WTC11 (cell line): Measurements from ENCODE around the gene MAP3K10. TPM values are rescaled to one million over a fixed set of nuclear protein-coding genes. Genes with fewer than 3 reads are reported as not detected.

Source experiments
- ATAC-seq: fragments of 200-7000 bp; cut with Tn5 transposase; 2 replicates; pipeline ENCODE4 v1.10.0; 2021; ENCODE audit warnings: mild to moderate bottlenecking, moderate library complexity
- CTCF ChIA-PET: fragments of 300-600 bp; sonication (Branson Sonifier 250); formaldehyde crosslinking; loops from one replicate; lab custom pipeline; 2021; ENCODE audit warnings: antibody characterized with exemption; lab: Charles Lee
- POLR2A ChIA-PET: fragments of 350-600 bp; sonication (Branson Sonifier 250); formaldehyde crosslinking; loops from one replicate; lab custom pipeline; 2021; ENCODE audit warnings: antibody characterized with exemption; lab: Charles Lee
- DNase-seq: peaks from one replicate; pipeline ENCODE4 v3.0.0; 2021; ENCODE audit warnings: low spot score
- H3K27ac Mint-ChIP-seq: 2 replicates; pipeline ENCODE4 v1.8.0; 2021; ENCODE audit warnings: mixed read lengths
- H3K27me3 Mint-ChIP-seq: 2 replicates; pipeline ENCODE4 v1.8.0; 2021; ENCODE audit warnings: low read depth, mild to moderate bottlenecking, moderate library complexity, mixed read lengths
- H3K36me3 Mint-ChIP-seq: 2 replicates; pipeline ENCODE4 v1.8.0; 2021; ENCODE audit warnings: mixed read lengths
- H3K4me1 Mint-ChIP-seq: 2 replicates; pipeline ENCODE4 v1.8.0; 2022; ENCODE audit warnings: mixed read lengths
- H3K4me3 Mint-ChIP-seq: 2 replicates; pipeline ENCODE4 v1.8.0; 2021; ENCODE audit warnings: mild to moderate bottlenecking, moderate library complexity, mixed read lengths
- H3K9me3 Mint-ChIP-seq: 2 replicates; pipeline ENCODE4 v1.8.0; 2021; ENCODE audit warnings: mixed read lengths
- ATF1 ChIP-seq: sonication (generic); formaldehyde crosslinking; IDR thresholded peaks from 2 replicates; pipeline ENCODE4 v1.8.1; 2023; ENCODE audit warnings: mild to moderate bottlenecking, moderate library complexity, missing genetic modification reagents
- ELF4 ChIP-seq: sonication (generic); formaldehyde crosslinking; IDR thresholded peaks from 2 replicates; pipeline ENCODE4 v1.8.1; 2022; ENCODE audit warnings: low read depth, mild to moderate bottlenecking, moderate library complexity, missing genetic modification reagents
- EMX1 ChIP-seq: fragments of 250-450 bp; sonication (Bioruptor Pico); IDR thresholded peaks from 2 replicates; pipeline ENCODE4 v1.8.0; 2021; ENCODE audit warnings: mild to moderate bottlenecking
- ERG ChIP-seq: fragments of 250-450 bp; sonication (Bioruptor Pico); IDR thresholded peaks from 2 replicates; pipeline ENCODE4 v1.8.0; 2021; ENCODE audit warnings: mild to moderate bottlenecking
- FOXJ3 ChIP-seq: sonication (generic); formaldehyde crosslinking; IDR thresholded peaks from 2 replicates; pipeline ENCODE4 v1.9.0; 2021; ENCODE audit warnings: missing genetic modification reagents, mild to moderate bottlenecking, borderline replicate concordance
- FOXP1 ChIP-seq: sonication (generic); formaldehyde crosslinking; IDR thresholded peaks from 2 replicates; pipeline ENCODE4 v1.8.0; 2022; ENCODE audit warnings: missing genetic modification reagents, mild to moderate bottlenecking, moderate library complexity, borderline replicate concordance
- GABPB1 ChIP-seq: sonication (generic); formaldehyde crosslinking; IDR thresholded peaks from 2 replicates; pipeline ENCODE4 v1.8.1; 2023; ENCODE audit warnings: mild to moderate bottlenecking, missing genetic modification reagents
- IRF2 ChIP-seq: sonication (generic); formaldehyde crosslinking; IDR thresholded peaks from 2 replicates; pipeline ENCODE4 v1.8.0; 2022; ENCODE audit warnings: low read depth, missing genetic modification reagents, borderline replicate concordance
- KAT7 ChIP-seq: sonication (generic); formaldehyde crosslinking; IDR thresholded peaks from 2 replicates; pipeline ENCODE4 v1.8.1; 2023; ENCODE audit warnings: missing genetic modification reagents, mild to moderate bottlenecking, borderline replicate concordance
- MLX ChIP-seq: sonication (generic); formaldehyde crosslinking; IDR thresholded peaks from 2 replicates; pipeline ENCODE4 v1.8.1; 2023; ENCODE audit warnings: mild to moderate bottlenecking, missing genetic modification reagents, moderate library complexity
- NR2C2 ChIP-seq: sonication (generic); formaldehyde crosslinking; IDR thresholded peaks from 2 replicates; pipeline ENCODE4 v1.8.0; 2022; ENCODE audit warnings: mild to moderate bottlenecking, missing genetic modification reagents
- NR3C1 ChIP-seq: sonication (generic); formaldehyde crosslinking; conservative IDR thresholded peaks from 2 replicates; pipeline ENCODE4 v1.8.1; 2023; ENCODE audit warnings: low read depth, mild to moderate bottlenecking, missing genetic modification reagents
- PREB ChIP-seq: sonication (generic); formaldehyde crosslinking; IDR thresholded peaks from 2 replicates; pipeline ENCODE4 v1.8.1; 2022; ENCODE audit warnings: mild to moderate bottlenecking, missing genetic modification reagents, moderate library complexity, borderline replicate concordance
- RORB ChIP-seq: fragments of 250-450 bp; sonication (Bioruptor Pico); IDR thresholded peaks from 2 replicates; pipeline ENCODE4 v1.9.0; 2021; ENCODE audit warnings: mild to moderate bottlenecking
- SP1 ChIP-seq: sonication (generic); formaldehyde crosslinking; conservative IDR thresholded peaks from 2 replicates; pipeline ENCODE4 v1.8.1; 2022; ENCODE audit warnings: missing genetic modification reagents
- STAT6 ChIP-seq: sonication (generic); formaldehyde crosslinking; conservative IDR thresholded peaks from 2 replicates; pipeline ENCODE4 v1.8.1; 2023; ENCODE audit warnings: mild to moderate bottlenecking, low read depth, missing genetic modification reagents, moderate library complexity
- TEAD4 ChIP-seq: sonication (generic); formaldehyde crosslinking; IDR thresholded peaks from 2 replicates; pipeline ENCODE4 v1.8.0; 2022; ENCODE audit warnings: mild to moderate bottlenecking, missing genetic modification reagents
- ZMAT4 ChIP-seq: fragments of 250-450 bp; sonication (Bioruptor Pico); IDR thresholded peaks from 2 replicates; pipeline ENCODE4 v1.9.0; 2021; ENCODE audit warnings: mild to moderate bottlenecking
- ZNF232 ChIP-seq: sonication (generic); formaldehyde crosslinking; IDR thresholded peaks from 2 replicates; pipeline ENCODE4 v1.8.0; 2022; ENCODE audit warnings: mild to moderate bottlenecking, missing genetic modification reagents
- ZNF512 ChIP-seq: sonication (generic); formaldehyde crosslinking; IDR thresholded peaks from 2 replicates; pipeline ENCODE4 v1.8.1; 2022; ENCODE audit warnings: missing genetic modification reagents, borderline replicate concordance
- ZNF671 ChIP-seq: fragments of 250-450 bp; sonication (Bioruptor Pico); IDR thresholded peaks from 2 replicates; pipeline ENCODE4 v1.8.0; 2021; ENCODE audit warnings: mild to moderate bottlenecking
- total RNA-seq: library from RNA; stranded (reverse); gene quantifications from 3 replicates; pipeline ENCODE4 v1.2.3, GENCODE V29; 2021

The MAP3K10 gene
- total RNA-seq, 1 experiment from 2014 or later: 23.5 TPM

GRCh38 chr19:40157059-40157458 lies 34.2 kb upstream of the MAP3K10 start:
- POLR2A ChIA-PET: no interaction called here
- ATAC-seq: no peak
- no peaks in the 10 kb centered on the region; the same call in 1 of the 2 replicates for H3K27me3 Mint-ChIP-seq
- H3K9me3 Mint-ChIP-seq: peaks cover 5% of the 10 kb centered on the region
- H3K4me3 Mint-ChIP-seq: no peak overlapping the region
- TF ChIP-seq MLX: no peak
- no peak for TF ChIP-seq ZNF232 (CRISPR knock-in tag)
- no peak for TF ChIP-seq ZNF512
- no peak for TF ChIP-seq PREB (CRISPR knock-in tag)
- no peak for DNase-seq
- CTCF ChIA-PET: interaction anchor here (0.7 to 3.9 kb wide), 4 partner anchors 8 to 60 kb away, joined by 3 to 39 read pairs (median 4); no protein-coding TSS in a partner anchor
- no peaks in the 10 kb centered on the region for H3K4me1 Mint-ChIP-seq
- no peaks in the 10 kb centered on the region for H3K36me3 Mint-ChIP-seq
- H3K27ac Mint-ChIP-seq: no peak overlapping the region

GRCh38 chr19:40159744-40160143 lies 31.5 kb upstream of the MAP3K10 start:
- no peak for ATAC-seq
- H3K27me3 Mint-ChIP-seq: no peaks in the 10 kb centered on the region; the same call in 1 of the 2 replicates
- TF ChIP-seq ELF4 (CRISPR knock-in tag) (no peak), NR2C2 (CRISPR knock-in tag) (no peak), TEAD4 (CRISPR knock-in tag) (no peak), ATF1 (CRISPR knock-in tag) (no peak), RORB (no peak)
- TF ChIP-seq, all 79 proteins: peak for 0
- Mint-ChIP-seq H3K4me3 (no peak overlapping the region), H3K36me3 (no peaks in the 10 kb centered on the region), H3K27ac (no peak overlapping the region; the same call in 1 of the 2 replicates), H3K4me1 (no peaks in the 10 kb centered on the region), H3K9me3 (peaks cover 5% of the 10 kb centered on the region)
- POLR2A ChIA-PET: no interaction called here
- DNase-seq: no peak
- CTCF ChIA-PET: interaction anchor here (0.8 to 2.9 kb wide), 4 partner anchors 20 to 317 kb away, joined by 3 to 16 read pairs (median 4); partner anchors contain the start of gene TTC9B

GRCh38 chr19:40162104-40162503 lies 29.1 kb upstream of the MAP3K10 start:
- Mint-ChIP-seq H3K27ac (no peak overlapping the region), H3K4me1 (peaks cover 4% of the 10 kb centered on the region), H3K27me3 (no peaks in the 10 kb centered on the region; the same call in 1 of the 2 replicates), H3K4me3 (no peak overlapping the region), H3K36me3 (no peaks in the 10 kb centered on the region), H3K9me3 (no peaks in the 10 kb centered on the region)
- DNase-seq (no peak), ATAC-seq (no peak)
- POLR2A ChIA-PET: no interaction called here
- TF ChIP-seq NR2C2 (CRISPR knock-in tag) (no peak), ZNF232 (CRISPR knock-in tag) (no peak)
- TF ChIP-seq, all 79 proteins: peak for 0
- CTCF ChIA-PET: interaction anchor here (1.4 to 2.9 kb wide), 2 partner anchors 30 to 55 kb away, joined by 3 to 16 read pairs; partner anchors contain the start of gene TTC9B

GRCh38 chr19:40163541-40164129 lies 27.6 kb upstream of the MAP3K10 start:
- POLR2A ChIA-PET: no interaction called here
- no peaks in the 10 kb centered on the region; the same call in 1 of the 2 replicates for H3K27me3 Mint-ChIP-seq
- peaks cover 4% of the 10 kb centered on the region for H3K4me1 Mint-ChIP-seq
- DNase-seq (no peak), ATAC-seq (no peak)
- H3K27ac Mint-ChIP-seq: no peak overlapping the region
- H3K4me3 Mint-ChIP-seq: no peak overlapping the region
- CTCF ChIA-PET: interaction anchor here (2.2 to 5.6 kb wide), 3 partner anchors 19 to 55 kb away, joined by 18 to 47 read pairs (median 44); partner anchors contain the start of gene TTC9B
- H3K36me3 Mint-ChIP-seq: no peaks in the 10 kb centered on the region
- no peaks in the 10 kb centered on the region for H3K9me3 Mint-ChIP-seq
- TF ChIP-seq FOXP1 (CRISPR knock-in tag) (no peak), FOXJ3 (no peak), SP1 (no peak), ELF4 (CRISPR knock-in tag) (no peak), ATF1 (CRISPR knock-in tag) (no peak), KAT7 (CRISPR knock-in tag) (no peak), ERG (CRISPR knock-in tag) (no peak), EMX1 (no peak), ZMAT4 (CRISPR knock-in tag) (no peak), NR3C1 (no peak), ZNF671 (CRISPR knock-in tag) (no peak), IRF2 (CRISPR knock-in tag) (no peak), GABPB1 (no peak), STAT6 (CRISPR knock-in tag) (no peak)
